Fibroblast of peridontal ligament (primary cell): ENCODE results near the gene MYH1.
"Not testable (repeated sequence)": the region's sequence is repeated elsewhere in the genome, so short reads cannot be mapped to it uniquely, and the experiment has no call there.

ENCODE experiments used
- DNase-seq: peaks from one replicate; pipeline ENCODE4 v3.0.0-alpha.2; 2010; ENCODE audit errors: extremely low read depth

Gene MYH1

GRCh38 chr17:10518271-10519037 is at the start of gene MYH1:
Gene MYH1 (minus strand): TSS chr17:10518542. CDS start chr17:10516642, 1,900 bp downstream.
- DNase-seq: no peak

DNA sequence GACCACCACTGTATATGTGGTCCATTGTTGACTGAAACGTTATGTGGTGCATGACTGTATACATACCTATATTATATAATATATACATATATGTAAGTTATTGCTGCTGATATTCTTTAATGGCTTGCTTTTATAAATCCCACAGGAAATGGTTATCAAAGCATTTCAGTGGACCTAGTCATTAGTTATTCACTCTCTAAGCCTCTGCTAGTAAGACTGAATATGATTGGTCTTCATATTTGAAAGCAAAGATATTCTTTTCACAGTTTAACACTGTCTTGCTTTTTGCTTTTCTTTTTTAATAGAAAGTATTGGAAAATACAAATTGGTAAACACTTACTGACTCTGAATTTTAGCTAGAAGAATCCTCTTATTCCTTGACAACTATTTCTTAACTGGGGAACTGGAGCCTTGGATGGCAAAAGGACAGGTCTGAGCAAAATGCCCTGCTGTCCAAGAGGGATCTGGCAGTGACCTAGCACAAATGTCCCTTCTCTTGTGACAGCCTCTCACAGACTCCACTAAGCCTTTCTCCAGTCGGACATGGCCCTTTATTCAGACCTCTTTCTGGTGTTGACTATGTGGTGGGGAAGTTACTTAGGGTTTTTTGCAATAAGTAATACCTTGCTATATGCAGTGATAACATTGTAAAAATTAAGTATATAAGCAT is 45.8 kb upstream of the MYH1 start:
- no peak for DNase-seq

DNA sequence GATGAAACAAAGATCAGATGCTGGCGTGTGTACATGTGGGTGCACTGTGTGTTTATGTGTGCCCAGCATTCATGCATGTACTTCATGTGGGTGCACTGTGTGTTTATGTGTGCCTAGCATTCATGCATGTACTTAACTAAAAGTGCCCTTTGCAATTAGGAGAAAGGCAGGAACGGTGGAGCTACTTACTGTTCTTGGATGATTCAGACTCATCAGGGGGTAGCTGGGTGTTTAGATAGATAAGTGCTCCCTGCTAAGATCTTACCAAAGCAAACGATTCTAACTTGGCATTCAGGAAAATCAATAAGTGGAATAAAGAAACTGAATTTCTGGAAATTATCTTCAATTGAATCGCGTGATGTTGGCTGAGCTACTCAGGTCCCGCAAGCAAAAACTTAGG is 39.7 kb upstream of the MYH1 start:
- no peak for DNase-seq

- no peak for DNase-seq
Measured at GRCh38 chr17:10557422-10557821, 39.1 kb upstream of the MYH1 start.

GRCh38 chr17:10556301-10557005 is 38.1 kb upstream of the MYH1 start:
- no peak for DNase-seq

DNA sequence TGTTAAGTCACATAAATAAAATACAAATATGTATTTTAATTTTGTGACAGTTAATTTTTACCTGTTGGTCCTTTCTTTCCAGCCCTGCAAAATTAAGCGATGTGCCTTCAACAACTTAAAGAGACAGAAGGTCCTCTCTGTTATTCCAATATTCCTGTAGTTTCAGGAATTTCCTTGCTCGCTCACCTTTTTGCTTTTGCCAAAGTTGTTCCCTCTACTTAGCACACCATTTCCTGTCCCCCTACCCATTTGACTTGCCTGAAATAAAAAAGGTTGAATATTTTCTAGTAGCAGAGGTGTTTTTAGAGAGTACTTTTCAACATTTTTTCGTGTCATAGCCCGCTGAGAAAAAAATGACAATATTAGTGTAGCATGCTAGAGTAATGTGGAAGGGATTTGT is 31.7 kb upstream of the MYH1 start:
- no peak for DNase-seq

DNA sequence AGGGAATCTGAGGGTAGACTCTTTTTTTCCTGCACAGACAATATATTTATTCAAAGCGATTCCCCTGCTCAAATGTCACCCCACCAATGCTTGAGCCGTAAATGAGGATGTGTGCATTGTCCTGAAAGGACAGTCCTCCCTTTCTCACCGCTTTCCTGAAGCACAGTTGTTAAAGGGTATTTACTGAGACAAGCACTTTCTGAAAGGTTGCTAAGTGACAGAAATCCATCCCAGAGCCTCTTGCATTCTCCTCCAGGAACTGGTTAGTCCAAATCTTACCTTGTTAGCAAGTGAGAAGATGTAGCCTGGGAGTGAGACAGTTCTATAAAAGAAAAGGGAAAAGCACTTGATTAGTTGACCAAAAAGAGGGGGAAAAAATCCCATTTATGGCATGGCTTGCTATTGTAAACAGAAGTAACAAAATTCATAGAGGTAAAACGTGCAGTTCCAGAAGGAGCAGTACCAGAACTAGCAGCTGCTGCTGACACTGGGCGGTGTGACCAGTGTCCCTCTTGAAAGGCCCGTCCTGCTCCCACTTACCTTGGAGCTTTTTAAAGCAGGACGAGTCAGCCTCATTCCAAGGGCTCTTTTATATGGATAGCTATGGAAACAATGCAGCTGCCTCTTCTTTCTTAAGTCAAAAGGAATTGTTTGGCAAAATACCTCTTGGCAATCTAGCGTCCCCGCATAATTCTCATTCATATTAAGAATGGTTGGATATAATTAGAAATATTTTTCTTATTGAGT is 30.9 kb upstream of the MYH1 start, which contains the start of gene MYH2:
Gene MYH2 (minus strand): TSS at position 563 of the 747 bp plus-strand sequence. CDS start 1,738 bp downstream, outside the sequence.
- no peak for DNase-seq

GRCh38 chr17:10547351-10547750 is 29.0 kb upstream of the MYH1 start:
- DNase-seq: no peak

- DNase-seq: not testable (repeated sequence)
Measured at GRCh38 chr17:10543486-10543885, 25.1 kb upstream of the MYH1 start.

DNA sequence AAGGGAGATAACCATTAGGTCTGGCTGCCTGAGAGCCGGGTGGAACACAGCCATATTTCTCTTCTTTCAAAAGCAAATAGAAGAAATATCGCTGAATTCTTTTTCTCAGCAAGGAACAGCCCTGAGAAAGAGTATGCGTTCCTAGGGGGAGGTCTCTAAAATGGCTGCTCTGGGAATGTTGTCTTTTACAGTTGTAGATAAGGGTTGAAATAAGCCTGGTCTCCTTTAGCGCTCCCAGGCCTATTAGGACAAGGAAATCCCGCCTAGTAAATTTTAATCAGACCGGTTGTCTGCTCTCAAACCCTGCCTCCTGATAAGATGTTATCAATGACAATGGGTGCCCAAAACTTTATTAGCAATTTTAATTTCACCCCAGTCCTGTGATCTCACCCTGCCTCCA is 22.8 kb upstream of the MYH1 start:
- not testable (repeated sequence) for DNase-seq

DNA sequence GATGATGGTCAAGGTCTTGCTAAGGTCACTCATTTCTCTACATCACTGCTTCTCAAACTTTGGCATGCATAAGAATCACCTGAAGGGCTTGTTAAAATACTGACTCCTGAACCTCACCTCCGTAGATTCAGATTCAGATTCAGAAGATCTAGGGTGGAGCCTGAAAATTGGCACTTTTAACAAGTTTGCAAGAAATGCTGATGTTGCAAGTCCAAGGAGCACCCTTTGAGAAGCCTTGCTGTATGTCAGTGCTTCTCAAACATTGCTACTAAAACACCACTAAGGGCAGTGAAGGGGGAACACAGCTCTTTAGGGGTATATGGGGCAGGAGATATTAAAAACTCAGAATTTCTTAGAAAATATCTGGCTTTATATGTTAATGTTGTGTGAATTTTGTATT is 13.7 kb upstream of the MYH1 start:
- DNase-seq: no peak

- DNase-seq: no peak
Measured at GRCh38 chr17:10527419-10527818, 9.1 kb upstream of the MYH1 start.

- no peak for DNase-seq
Measured at GRCh38 chr17:10526517-10526916, 8.2 kb upstream of the MYH1 start.

DNA sequence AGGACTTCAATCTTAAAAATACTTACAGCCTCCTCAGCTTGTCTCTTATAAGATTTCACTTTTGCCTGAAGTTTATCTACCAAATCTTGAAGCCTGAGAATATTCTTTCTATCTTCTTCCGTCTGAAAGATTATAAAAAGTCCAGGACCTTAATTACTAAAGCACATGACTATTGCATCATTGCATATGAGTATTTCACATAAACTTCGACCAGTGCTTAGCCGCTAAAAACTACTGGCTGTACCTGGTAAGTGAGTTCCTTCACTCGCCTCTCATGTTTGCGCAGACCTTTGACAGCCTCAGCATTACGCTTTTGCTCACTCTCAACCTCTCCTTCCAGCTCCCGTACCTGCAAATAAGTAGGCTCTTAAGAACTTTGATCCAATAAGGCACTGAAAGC is 4.7 kb upstream of the MYH1 start:
- DNase-seq: no peak

GRCh38 chr17:10521949-10522348 is 3.6 kb upstream of the MYH1 start:
- no peak for DNase-seq

GRCh38 chr17:10516638-10517037 is 1.7 kb downstream of the MYH1 start:
- DNase-seq: no peak

DNA sequence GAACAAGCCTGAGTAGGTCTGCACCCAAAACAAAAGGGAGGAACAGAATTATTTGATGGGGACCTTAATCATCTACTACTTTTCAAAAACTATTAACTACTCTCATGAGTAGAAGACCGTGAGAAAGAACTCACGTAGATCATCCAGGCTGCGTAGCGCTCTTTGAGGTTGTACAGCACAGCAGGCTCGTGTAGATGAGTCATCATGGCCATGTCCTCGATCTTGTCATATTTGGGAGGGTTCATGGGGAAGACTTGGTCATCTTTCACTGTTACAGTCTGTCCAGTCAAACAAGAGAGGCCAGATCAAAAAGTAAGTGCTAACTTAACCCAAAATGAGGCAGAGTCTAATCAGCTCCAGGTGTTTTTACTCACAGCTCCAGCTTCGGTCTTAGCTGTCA is 2.3 kb downstream of the MYH1 start:
- no peak for DNase-seq

DNA sequence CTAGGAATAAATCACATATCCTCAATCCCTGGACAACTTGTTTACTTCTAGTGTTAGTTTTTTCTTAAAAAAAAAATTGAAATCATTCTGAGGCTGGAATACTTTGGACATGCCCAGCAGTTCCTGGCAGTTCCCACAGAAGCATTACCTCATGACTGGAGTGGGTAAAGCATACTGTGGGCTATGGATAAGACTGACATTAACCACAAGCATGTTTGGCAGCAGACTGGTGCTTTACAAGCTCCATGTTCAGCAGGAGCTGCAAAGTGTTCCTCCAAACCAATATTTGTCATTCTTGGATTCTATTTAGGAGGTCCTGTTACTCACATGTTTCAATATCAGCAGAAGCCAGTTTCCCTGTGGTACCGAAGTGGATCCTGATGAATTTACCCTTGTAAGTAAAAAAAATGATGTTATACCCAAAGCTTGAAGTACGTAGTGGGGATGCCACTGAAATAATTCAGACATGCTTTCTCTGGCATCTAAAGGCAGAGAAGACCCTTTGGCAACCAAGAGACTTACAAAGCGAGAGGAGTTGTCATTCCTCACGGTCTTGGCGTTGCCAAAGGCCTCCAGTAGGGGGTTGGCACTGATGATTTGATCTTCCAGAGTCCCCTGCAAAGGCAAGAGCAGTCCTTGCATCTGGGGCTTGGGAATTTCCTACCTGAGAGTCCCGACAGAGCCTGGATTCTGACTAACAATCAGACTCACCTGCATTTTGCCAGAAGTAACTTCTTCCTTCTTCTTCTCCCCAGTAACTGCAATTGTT is 4.9 kb downstream of the MYH1 start:
- DNase-seq: no peak

- DNase-seq: no peak
Measured at GRCh38 chr17:10512856-10513255, 5.5 kb downstream of the MYH1 start.

DNA sequence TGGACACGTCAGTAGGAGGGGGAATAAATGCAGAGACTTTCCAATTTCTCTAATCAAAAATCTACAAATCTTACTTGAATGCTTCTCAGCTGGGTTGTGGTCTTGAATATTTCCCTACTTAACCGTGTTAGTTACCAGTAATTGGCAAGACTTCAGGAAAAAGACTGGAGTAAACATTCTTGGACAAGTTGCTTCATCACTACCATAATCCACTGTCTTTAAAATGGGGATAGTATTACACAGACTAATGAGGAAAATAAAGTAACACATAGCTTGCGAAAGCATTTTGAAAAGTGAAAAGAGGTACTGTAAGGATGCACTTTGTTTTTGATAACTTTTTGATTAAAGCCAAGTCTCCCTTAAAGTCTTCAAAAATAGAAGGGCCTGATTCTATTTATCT is 18.4 kb downstream of the MYH1 start:
- DNase-seq: no peak

- no peak for DNase-seq
Measured at GRCh38 chr17:10492004-10492403, 26.3 kb downstream of the MYH1 start.
